Astrocyte (in vitro differentiated cells and primary cell): ENCODE data around the gene WDR41.

Experiments used
- CTCF ChIP-seq: IDR thresholded peaks from 2 replicates; pipeline ENCODE4 v1.5.1; 2011; ENCODE audit warnings: low read depth, mild to moderate bottlenecking, inconsistent platforms, low read length, moderate library complexity; ENCODE audit not compliant: insufficient read depth
- EZH2 ChIP-seq: IDR thresholded peaks from 2 replicates; pipeline ENCODE4 v1.6.1; 2012; ENCODE audit warnings: mild to moderate bottlenecking, low read length, inconsistent platforms; ENCODE audit not compliant: insufficient read depth

GRCh38 chr5:77430726-77431125 is 61.4 kb downstream of the WDR41 start:
- TF ChIP-seq CTCF: no peak
- no peak for TF ChIP-seq EZH2
